ENCODE data around the gene GIGYF2. TPM values are rescaled to one million over a fixed set of nuclear protein-coding genes. Genes with fewer than 3 reads are reported as not detected.

The GIGYF2 gene
- polyA plus RNA-seq, 1 donor from 2014 or later, result 52.6 TPM

DNA sequence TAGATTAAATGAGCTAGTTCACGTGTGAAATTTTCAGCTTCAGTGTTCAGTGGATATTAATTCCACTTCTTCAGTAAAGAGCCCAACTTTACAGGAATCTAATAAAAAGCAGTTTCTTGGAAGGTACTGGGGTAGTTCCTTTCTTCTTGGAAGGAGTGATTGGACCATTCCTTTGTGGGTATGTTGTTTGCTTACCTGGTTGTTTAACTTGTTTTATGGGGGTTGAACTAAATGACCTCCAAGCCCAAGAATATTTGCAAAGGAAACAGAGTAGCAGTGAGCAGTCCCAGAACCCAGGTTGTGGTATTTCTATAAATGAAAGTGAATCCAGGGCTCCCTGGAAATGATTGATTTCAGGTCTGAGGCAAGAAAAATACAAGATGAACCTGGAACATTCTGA is 47.8 kb downstream of the GIGYF2 start:
- Histone ChIP-seq H3K9me2 (ENCODE audit: insufficient read depth, low read length) (no peaks in the 10 kb centered on the region), H4K20me1 (ENCODE audit: insufficient read depth) (no peaks in the 10 kb centered on the region), H2AFZ (ENCODE audit: low read depth, low read length) (no peak overlapping the region), H3K9ac (ENCODE audit: low read length) (no peak overlapping the region), H3K36me3 (ENCODE audit: insufficient read depth, low read length) (no peaks in the 10 kb centered on the region), H3K27ac (ENCODE audit: low read length) (no peak overlapping the region), H3K9me3 (ENCODE audit: low read length) (no peaks in the 10 kb centered on the region), H3K4me3 (ENCODE audit: low read length) (no peak overlapping the region), H3K27me3 (ENCODE audit: insufficient read depth, low read depth, low read length) (no peaks in the 10 kb centered on the region), H3K4me2 (ENCODE audit: low read length) (no peak overlapping the region), H3K79me2 (replicated peaks; ENCODE audit: insufficient read depth, low read length) (no peaks in the 10 kb centered on the region), H3F3A (ENCODE audit: insufficient read depth, low read length, poor library complexity, severe bottlenecking) (no peaks in the 10 kb centered on the region)
- TF ChIP-seq EP300 (conservative IDR thresholded peaks at IDR 0.05; ENCODE audit: poor library complexity, severe bottlenecking) (no peak), SMC3 (conservative IDR thresholded peaks at IDR 0.05; ENCODE audit: poor library complexity) (no peak), REST (IDR thresholded peaks at IDR 0.05; ENCODE audit: borderline replicate concordance) (no peak), CTCF (IDR thresholded peaks at IDR 0.05; ENCODE audit: poor library complexity, severe bottlenecking) (no peak), TAF1 (IDR thresholded peaks at IDR 0.05; ENCODE audit: low read depth) (no peak), RAD21 (conservative IDR thresholded peaks at IDR 0.05) (no peak), POLR2AphosphoS5 (IDR thresholded peaks at IDR 0.05) (no peak), EZH2 (IDR thresholded peaks at IDR 0.05; ENCODE audit: borderline replicate concordance, insufficient read depth, low read length, poor library complexity, severe bottlenecking) (no peak), MXI1 (conservative IDR thresholded peaks at IDR 0.05; ENCODE audit: poor library complexity, severe bottlenecking) (no peak)

DNA sequence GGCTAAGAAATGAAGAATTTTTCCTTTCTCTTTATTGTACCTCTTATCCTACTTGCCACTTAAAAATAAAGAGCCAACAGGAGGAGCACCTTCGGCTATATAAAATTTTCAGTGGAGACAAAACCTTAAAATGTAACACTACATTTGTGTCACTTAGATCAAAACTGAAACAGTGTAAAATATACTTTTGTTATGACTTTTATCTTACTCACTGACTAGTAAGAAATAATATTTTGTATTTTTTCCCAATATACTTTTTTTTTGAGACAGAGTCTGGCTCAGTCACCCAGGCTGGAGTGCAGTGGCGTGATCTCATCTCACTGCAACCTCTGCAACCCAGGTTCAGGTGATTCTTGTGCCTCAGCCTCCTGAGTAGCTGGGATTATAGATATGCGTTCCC is 50.9 kb downstream of the GIGYF2 start:
- TF ChIP-seq REST (IDR thresholded peaks at IDR 0.05; ENCODE audit: borderline replicate concordance) (no peak), SMC3 (conservative IDR thresholded peaks at IDR 0.05; ENCODE audit: poor library complexity) (no peak), EP300 (conservative IDR thresholded peaks at IDR 0.05; ENCODE audit: poor library complexity, severe bottlenecking) (no peak), POLR2AphosphoS5 (IDR thresholded peaks at IDR 0.05) (no peak), CTCF (IDR thresholded peaks at IDR 0.05; ENCODE audit: poor library complexity, severe bottlenecking) (no peak), RAD21 (conservative IDR thresholded peaks at IDR 0.05) (no peak), TAF1 (IDR thresholded peaks at IDR 0.05; ENCODE audit: low read depth) (no peak), MXI1 (conservative IDR thresholded peaks at IDR 0.05; ENCODE audit: poor library complexity, severe bottlenecking) (no peak), EZH2 (IDR thresholded peaks at IDR 0.05; ENCODE audit: borderline replicate concordance, insufficient read depth, low read length, poor library complexity, severe bottlenecking) (no peak)
- no peak overlapping the region for H3K27ac ChIP-seq (ENCODE audit: low read length)
- H3K9ac ChIP-seq (ENCODE audit: low read length), result no peak overlapping the region
- H3K4me3 ChIP-seq (ENCODE audit: low read length), result no peak overlapping the region
- H4K20me1 ChIP-seq (ENCODE audit: insufficient read depth), result no peaks in the 10 kb centered on the region
- H3K9me2 ChIP-seq (ENCODE audit: insufficient read depth, low read length), result no peaks in the 10 kb centered on the region
- no peaks in the 10 kb centered on the region for H3K27me3 ChIP-seq (ENCODE audit: insufficient read depth, low read depth, low read length)
- no peaks in the 10 kb centered on the region for H3K79me2 ChIP-seq (replicated peaks; ENCODE audit: insufficient read depth, low read length)
- H3F3A ChIP-seq (ENCODE audit: insufficient read depth, low read length, poor library complexity, severe bottlenecking), result no peaks in the 10 kb centered on the region
- no peak overlapping the region for H2AFZ ChIP-seq (ENCODE audit: low read depth, low read length)
- no peaks in the 10 kb centered on the region for H3K9me3 ChIP-seq (ENCODE audit: low read length)
- H3K4me2 ChIP-seq (ENCODE audit: low read length), result no peak overlapping the region
- no peaks in the 10 kb centered on the region for H3K36me3 ChIP-seq (ENCODE audit: insufficient read depth, low read length)

Measured in neural cell (in vitro differentiated cells).